ENCODE results near the gene INTS15. TPM values are rescaled to one million over a fixed set of nuclear protein-coding genes. Genes with fewer than 3 reads are reported as not detected.
"Not testable (repeated sequence)": the region's sequence is repeated elsewhere in the genome, so short reads cannot be mapped to it uniquely, and the experiment has no call there.

Gene INTS15
- total RNA-seq, 1 donor from 2014 or later, result 55.7 TPM

- no peak overlapping the region for H3K27ac Mint-ChIP-seq (ENCODE audit: unreplicated experiment)
- H3K9me3 Mint-ChIP-seq, result no peaks in the 10 kb centered on the region
- no peak for TF ChIP-seq CTCF (conservative IDR thresholded peaks at IDR 0.05)
These were observed 41.8 kb downstream of the INTS15 start for GRCh38 chr7:6631605-6632004.

GRCh38 chr7:6634021-6634420, 44.2 kb downstream of the INTS15 start:
- Mint-ChIP-seq H3K27ac (ENCODE audit: unreplicated experiment) (peak overlapping the region; percentile 24), H3K4me1 (peaks cover 18% of the 10 kb centered on the region), H3K36me3 (ENCODE audit: low read depth) (peaks cover under 1% of the 10 kb centered on the region), H3K27me3 (ENCODE audit: low read depth) (no peaks in the 10 kb centered on the region), H3K9me3 (no peaks in the 10 kb centered on the region), H3K4me3 (peak overlapping the region; percentile 74)
- TF ChIP-seq CTCF (conservative IDR thresholded peaks at IDR 0.05), result no peak
- DNase-seq (ENCODE audit: low read depth, low spot score), result no peak

More at GRCh38 chr7:6631605-6632004, 41.8 kb downstream of the INTS15 start:
- Mint-ChIP-seq H3K4me1 (peaks cover 5% of the 10 kb centered on the region), H3K4me3 (peak overlapping the region; percentile 41), H3K27me3 (ENCODE audit: low read depth) (no peaks in the 10 kb centered on the region), H3K36me3 (ENCODE audit: low read depth) (no peaks in the 10 kb centered on the region)
- DNase-seq (ENCODE audit: low read depth, low spot score), result no peak

- not testable (repeated sequence) for H3K9me3 Mint-ChIP-seq; H3K27ac Mint-ChIP-seq (ENCODE audit: unreplicated experiment); H3K36me3 Mint-ChIP-seq (ENCODE audit: low read depth); DNase-seq (ENCODE audit: low read depth, low spot score); H3K27me3 Mint-ChIP-seq (ENCODE audit: low read depth)
- Mint-ChIP-seq H3K4me1 (peaks cover 23% of the 10 kb centered on the region), H3K4me3 (peak overlapping the region; percentile 84)
These were observed 45.1 kb downstream of the INTS15 start for GRCh38 chr7:6634971-6635370.

GRCh38 chr7:6636741-6637543, 47.1 kb downstream of the INTS15 start, which contains the start of gene ZNF316:
ZNF316 (plus strand) TSS chr7:6637318; CDS start chr7:6642410, 5,092 bp downstream.
- H3K27me3 Mint-ChIP-seq (ENCODE audit: low read depth), result no peaks in the 10 kb centered on the region
- H3K9me3 Mint-ChIP-seq, result no peaks in the 10 kb centered on the region
- DNase-seq (ENCODE audit: low read depth, low spot score), result peak; percentile 34

GRCh38 chr7:6637544-6638229, 47.9 kb downstream of the INTS15 start:
- peak; percentile 30 for DNase-seq (ENCODE audit: low read depth, low spot score)
- peak overlapping the region; percentile 62 for H3K27ac Mint-ChIP-seq (ENCODE audit: unreplicated experiment)

More at GRCh38 chr7:6636741-6637543, 47.1 kb downstream of the INTS15 start, which contains the start of gene ZNF316:
- H3K27ac Mint-ChIP-seq (ENCODE audit: unreplicated experiment), result peak within 1 kb of the TSS; percentile 62
- H3K36me3 Mint-ChIP-seq (ENCODE audit: low read depth), result peaks cover 7% of the 10 kb centered on the region
- peak within 1 kb of the TSS; percentile 87 for H3K4me3 Mint-ChIP-seq
- TF ChIP-seq CTCF (conservative IDR thresholded peaks at IDR 0.05), result no peak
- peaks cover 27% of the 10 kb centered on the region for H3K4me1 Mint-ChIP-seq

More at GRCh38 chr7:6637544-6638229, 47.9 kb downstream of the INTS15 start:
- H3K4me1 Mint-ChIP-seq, result peaks cover 27% of the 10 kb centered on the region
- H3K9me3 Mint-ChIP-seq, result no peaks in the 10 kb centered on the region
- H3K36me3 Mint-ChIP-seq (ENCODE audit: low read depth), result peaks cover 7% of the 10 kb centered on the region
- H3K27me3 Mint-ChIP-seq (ENCODE audit: low read depth), result no peaks in the 10 kb centered on the region
- peak; percentile 50 for TF ChIP-seq CTCF (conservative IDR thresholded peaks at IDR 0.05)
- H3K4me3 Mint-ChIP-seq, result peak overlapping the region; percentile 87
